Neural cell (in vitro differentiated cells): Measurements from ENCODE around the gene CNKSR1.

Experiments used
- CTCF ChIP-seq: fragments of 450-650 bp; IDR thresholded peaks from 2 replicates; pipeline ENCODE4 v1.5.1; 2014; ENCODE audit warnings: antibody characterized with exemption, mild to moderate bottlenecking, moderate library complexity; ENCODE audit not compliant: poor library complexity, severe bottlenecking
- EZH2 ChIP-seq: fragments of 200-600, 300-800 bp; shearing (Covaris generic), sonication (generic); IDR thresholded peaks from 2 replicates; pipeline ENCODE4 v1.6.1; 2014; ENCODE audit warnings: antibody characterized with exemption, low read length, borderline replicate concordance, mild to moderate bottlenecking; ENCODE audit not compliant: insufficient read depth, poor library complexity, severe bottlenecking
- RAD21 ChIP-seq: fragments of 450-650 bp; conservative IDR thresholded peaks from 2 replicates; pipeline ENCODE4 v1.6.1; 2014; ENCODE audit warnings: antibody characterized with exemption, mild to moderate bottlenecking, moderate library complexity
- REST ChIP-seq: IDR thresholded peaks from 2 replicates; pipeline ENCODE4 v1.6.1; 2012; ENCODE audit warnings: borderline replicate concordance

- no peak for TF ChIP-seq REST
- no peak for TF ChIP-seq RAD21
- no peak for TF ChIP-seq CTCF
- no peak for TF ChIP-seq EZH2
Observed at GRCh38 chr1:26218906-26219494, 41.7 kb downstream of the CNKSR1 start.
